ENCODE results near the gene NOLC1.

NOLC1 gene

DNA sequence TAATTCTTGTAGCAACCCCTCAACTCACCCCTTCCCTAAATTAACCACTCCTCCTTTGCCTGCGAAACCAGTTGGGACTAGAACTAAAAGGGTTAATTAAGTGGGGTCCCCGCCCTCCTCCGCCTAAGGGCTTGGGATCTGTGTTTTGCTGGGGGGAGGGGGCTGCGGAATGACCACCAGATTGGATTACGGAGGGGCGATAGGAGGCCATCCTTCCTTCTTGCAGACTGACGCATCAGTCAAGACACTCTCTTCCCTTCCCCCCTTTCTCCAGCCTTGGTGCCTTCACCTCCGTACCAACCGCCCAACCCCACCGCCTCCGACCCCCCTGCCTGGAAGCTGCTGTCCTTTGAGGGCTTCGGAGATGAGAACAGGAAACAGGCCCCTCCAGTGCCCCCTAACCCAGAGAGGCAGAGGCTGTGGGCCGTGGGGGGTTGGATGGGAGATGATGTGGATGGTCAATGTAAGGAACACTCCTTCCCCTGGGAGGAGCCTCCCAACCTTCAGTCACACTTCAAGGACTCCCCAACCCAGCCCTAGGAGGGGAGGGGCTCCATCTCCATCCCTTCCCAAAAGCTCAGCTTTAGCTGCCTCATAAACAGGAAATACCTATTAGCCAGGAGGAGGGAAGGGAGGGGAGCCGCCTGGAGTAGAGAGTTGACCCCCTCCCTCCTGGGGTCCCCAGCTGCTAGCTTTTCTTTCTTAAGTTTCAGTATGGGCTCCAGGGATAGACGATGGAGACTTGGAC lies 31.0 kb upstream of the NOLC1 start:
- H3K79me2 ChIP-seq (ENCODE audit: insufficient read depth, low read length) = no peaks in the 10 kb centered on the region
- no peaks in the 10 kb centered on the region for H3F3A ChIP-seq (ENCODE audit: insufficient read depth, low read length)
- H3K27ac ChIP-seq (ENCODE audit: low read depth, low read length, poor library complexity, severe bottlenecking) = no peak overlapping the region
- no peaks in the 10 kb centered on the region for H3K9me2 ChIP-seq (ENCODE audit: low read depth, low read length)
- no peaks in the 10 kb centered on the region for H3K9me3 ChIP-seq (ENCODE audit: low read length)
- H3K9ac ChIP-seq (ENCODE audit: low read length) = peak overlapping the region; percentile 95
- H3K36me3 ChIP-seq (ENCODE audit: insufficient read depth, low read length) = no peaks in the 10 kb centered on the region
- peak overlapping the region; percentile 82 for H3K4me2 ChIP-seq (ENCODE audit: low read length)
- no peak for TF ChIP-seq EZH2 (IDR thresholded peaks at IDR 0.05; ENCODE audit: borderline replicate concordance, low read length)
- TF ChIP-seq, protein P1, sequence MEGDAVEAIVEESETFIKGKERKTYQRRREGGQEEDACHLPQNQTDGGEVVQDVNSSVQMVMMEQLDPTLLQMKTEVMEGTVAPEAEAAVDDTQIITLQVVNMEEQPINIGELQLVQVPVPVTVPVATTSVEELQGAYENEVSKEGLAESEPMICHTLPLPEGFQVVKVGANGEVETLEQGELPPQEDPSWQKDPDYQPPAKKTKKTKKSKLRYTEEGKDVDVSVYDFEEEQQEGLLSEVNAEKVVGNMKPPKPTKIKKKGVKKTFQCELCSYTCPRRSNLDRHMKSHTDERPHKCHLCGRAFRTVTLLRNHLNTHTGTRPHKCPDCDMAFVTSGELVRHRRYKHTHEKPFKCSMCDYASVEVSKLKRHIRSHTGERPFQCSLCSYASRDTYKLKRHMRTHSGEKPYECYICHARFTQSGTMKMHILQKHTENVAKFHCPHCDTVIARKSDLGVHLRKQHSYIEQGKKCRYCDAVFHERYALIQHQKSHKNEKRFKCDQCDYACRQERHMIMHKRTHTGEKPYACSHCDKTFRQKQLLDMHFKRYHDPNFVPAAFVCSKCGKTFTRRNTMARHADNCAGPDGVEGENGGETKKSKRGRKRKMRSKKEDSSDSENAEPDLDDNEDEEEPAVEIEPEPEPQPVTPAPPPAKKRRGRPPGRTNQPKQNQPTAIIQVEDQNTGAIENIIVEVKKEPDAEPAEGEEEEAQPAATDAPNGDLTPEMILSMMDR (IDR thresholded peaks at IDR 0.05; ENCODE audit: low read length) = no peak
- peaks cover 36% of the 10 kb centered on the region for H3K4me1 ChIP-seq (ENCODE audit: insufficient read depth, low read length, severe bottlenecking)
- no peak overlapping the region for H2AFZ ChIP-seq (ENCODE audit: low read length)
- peak overlapping the region; percentile 93 for H3K4me3 ChIP-seq (ENCODE audit: low read depth, low read length, poor library complexity, severe bottlenecking)
- no peaks in the 10 kb centered on the region for H4K20me1 ChIP-seq (ENCODE audit: insufficient read depth, low read length)
- no peaks in the 10 kb centered on the region for H3K27me3 ChIP-seq (ENCODE audit: insufficient read depth, low read length)

DNA sequence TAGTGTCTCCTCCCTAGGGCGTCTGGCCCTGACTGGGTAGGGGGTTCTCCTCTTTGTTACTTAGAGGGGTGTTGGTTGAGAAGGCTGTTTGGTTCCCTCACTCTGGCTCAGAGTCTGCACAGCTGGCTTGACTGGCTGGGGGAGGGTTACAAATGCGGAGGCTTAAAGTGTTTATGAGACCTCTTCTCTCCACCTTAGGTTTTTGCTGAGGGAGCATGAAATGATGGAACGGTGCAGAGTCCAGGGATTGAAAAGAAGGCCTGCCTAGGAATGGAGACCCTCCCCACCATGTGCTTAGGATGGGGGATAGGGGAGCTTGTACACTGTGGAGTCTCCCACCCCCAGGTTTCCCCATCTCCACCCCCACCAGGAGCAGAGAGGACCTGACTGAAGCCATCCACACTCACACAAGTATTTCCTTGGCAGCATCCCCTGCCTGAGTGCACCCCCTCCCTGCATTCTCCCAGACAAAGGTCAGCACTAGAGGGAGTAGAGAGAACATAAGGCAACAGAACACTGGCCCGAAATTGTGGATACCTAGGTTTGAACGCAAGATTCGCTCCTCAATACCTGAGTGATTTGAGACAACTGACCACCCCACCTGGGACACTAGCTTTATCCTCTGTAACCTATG lies 30.3 kb upstream of the NOLC1 start:
- no peaks in the 10 kb centered on the region for H3K9me3 ChIP-seq (ENCODE audit: low read length)
- no peak overlapping the region for H3K4me2 ChIP-seq (ENCODE audit: low read length)
- H3F3A ChIP-seq (ENCODE audit: insufficient read depth, low read length) = no peaks in the 10 kb centered on the region
- H3K36me3 ChIP-seq (ENCODE audit: insufficient read depth, low read length) = no peaks in the 10 kb centered on the region
- H3K79me2 ChIP-seq (ENCODE audit: insufficient read depth, low read length) = no peaks in the 10 kb centered on the region
- H2AFZ ChIP-seq (ENCODE audit: low read length) = no peak overlapping the region
- TF ChIP-seq EZH2 (IDR thresholded peaks at IDR 0.05; ENCODE audit: borderline replicate concordance, low read length) = no peak
- TF ChIP-seq, protein P1 (IDR thresholded peaks at IDR 0.05; ENCODE audit: low read length) = no peak
- H3K4me3 ChIP-seq (ENCODE audit: low read depth, low read length, poor library complexity, severe bottlenecking) = no peak overlapping the region
- H3K27ac ChIP-seq (ENCODE audit: low read depth, low read length, poor library complexity, severe bottlenecking) = no peak overlapping the region
- H3K9ac ChIP-seq (ENCODE audit: low read length) = no peak overlapping the region
- H4K20me1 ChIP-seq (ENCODE audit: insufficient read depth, low read length) = no peaks in the 10 kb centered on the region
- no peaks in the 10 kb centered on the region for H3K9me2 ChIP-seq (ENCODE audit: low read depth, low read length)
- H3K27me3 ChIP-seq (ENCODE audit: insufficient read depth, low read length) = no peaks in the 10 kb centered on the region
- H3K4me1 ChIP-seq (ENCODE audit: insufficient read depth, low read length, severe bottlenecking) = peaks cover 32% of the 10 kb centered on the region

DNA sequence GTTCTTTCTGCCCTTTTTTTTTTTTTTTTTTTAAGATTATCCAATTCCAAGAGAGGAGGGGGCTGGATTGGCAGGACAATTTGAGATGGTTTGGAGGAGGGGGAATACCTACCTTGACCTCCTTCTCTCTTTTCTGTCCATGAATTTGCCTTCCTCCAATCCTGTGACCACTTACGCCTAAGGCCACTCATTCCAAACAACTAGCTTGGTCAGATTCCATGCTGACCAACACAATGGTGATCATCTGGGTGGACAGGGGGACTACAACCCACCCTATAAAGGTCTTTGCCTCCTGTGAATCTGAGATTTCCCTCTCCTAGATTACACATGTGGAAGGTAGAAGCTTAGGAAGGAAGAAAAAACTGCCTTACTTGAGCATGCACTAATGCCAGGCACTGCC lies 29.7 kb upstream of the NOLC1 start:
- Histone ChIP-seq H3F3A (ENCODE audit: insufficient read depth, low read length) (no peaks in the 10 kb centered on the region), H3K9me3 (ENCODE audit: low read length) (no peaks in the 10 kb centered on the region), H3K36me3 (ENCODE audit: insufficient read depth, low read length) (no peaks in the 10 kb centered on the region), H3K9ac (ENCODE audit: low read length) (no peak overlapping the region), H3K4me1 (ENCODE audit: insufficient read depth, low read length, severe bottlenecking) (peaks cover 27% of the 10 kb centered on the region), H3K4me3 (ENCODE audit: low read depth, low read length, poor library complexity, severe bottlenecking) (no peak overlapping the region), H3K79me2 (ENCODE audit: insufficient read depth, low read length) (no peaks in the 10 kb centered on the region), H3K9me2 (ENCODE audit: low read depth, low read length) (no peaks in the 10 kb centered on the region), H2AFZ (ENCODE audit: low read length) (no peak overlapping the region), H3K4me2 (ENCODE audit: low read length) (no peak overlapping the region), H3K27me3 (ENCODE audit: insufficient read depth, low read length) (no peaks in the 10 kb centered on the region), H3K27ac (ENCODE audit: low read depth, low read length, poor library complexity, severe bottlenecking) (no peak overlapping the region), H4K20me1 (ENCODE audit: insufficient read depth, low read length) (no peaks in the 10 kb centered on the region)
- no peak for TF ChIP-seq EZH2 (IDR thresholded peaks at IDR 0.05; ENCODE audit: borderline replicate concordance, low read length)

All from OCI-LY1 (cell line).